HCT116 (cell line): Measurements from ENCODE around the gene DYNC2H1. TPM values are rescaled to one million over a fixed set of nuclear protein-coding genes. Genes with fewer than 3 reads are reported as not detected.

ENCODE experiments used
- ATAC-seq: fragments of 200-7000 bp; cut with Tn5 transposase; 2 replicates; pipeline ENCODE4 v1.9.1; 2020; ENCODE audit warnings: mild to moderate bottlenecking, moderate library complexity
- BruUV-seq: library from RNA; stranded (reverse); fragments of 400-500 nt; replicated peaks from 2 replicates; lab custom pipeline; 2021; lab: Mats Ljungman, UMichigan
- CTCF ChIA-PET: fragments of 300-600 bp; sonication (Branson Sonifier 250); formaldehyde crosslinking; loops from one replicate; lab custom pipeline; 2021; ENCODE audit warnings: antibody characterized with exemption; lab: Charles Lee
- POLR2A ChIA-PET: fragments of 300-600, 350-600 bp; sonication (Branson Sonifier 250); formaldehyde crosslinking; loops from one replicate; lab custom pipeline; 2021; ENCODE audit warnings: antibody characterized with exemption; lab: Charles Lee
- RAD21 ChIA-PET, 2 experiments: fragments of 300-600 bp; sonication (Branson Sonifier 250); formaldehyde crosslinking; loops; one replicate each; lab custom pipeline; 2023; ENCODE audit warnings: low total read pairs in 2 of 2; ENCODE audit not compliant: uncharacterized antibody in 2 of 2, unreplicated experiment in 2 of 2, low non-redundant PET in 1 of 2; lab: Charles Lee
- DNase-seq: peaks from one replicate; pipeline ENCODE4 v3.0.0-alpha.2; 2010; ENCODE audit warnings: low read depth, low spot score
- H2AFZ ChIP-seq: fragments of 200-600 bp; shearing (Covaris generic), sonication (generic); 2 replicates; pipeline ENCODE4 v1.6.1; 2017; ENCODE audit warnings: low read depth, mixed run types, mixed read lengths, antibody characterized with exemption, low read length; ENCODE audit not compliant: poor library complexity, severe bottlenecking
- H3K27ac ChIP-seq: 2 replicates; pipeline ENCODE4 v1.5.1; 2012; ENCODE audit warnings: low read depth, low read length
- H3K27me3 ChIP-seq: fragments of 200-600 bp; sonication (generic); 2 replicates; pipeline ENCODE4 v1.6.1; 2016; ENCODE audit warnings: mixed run types, low read length, mixed read lengths; ENCODE audit not compliant: insufficient read depth
- H3K36me3 ChIP-seq, 2 experiments: fragments of 200-500 bp in 1 of 2; fragments of 200-600 bp in 1 of 2; sonication (Bioruptor generic) in 1 of 2; sonication (generic) in 1 of 2; 2 replicates each; pipeline versions ENCODE4 v1.5.1 to v1.6.1; 2014 to 2016; ENCODE audit warnings: low read length in 2 of 2, inconsistent platforms in 1 of 2, mixed read lengths in 1 of 2, mixed run types in 1 of 2; ENCODE audit not compliant: insufficient read depth in 2 of 2, control insufficient read depth in 1 of 2
- H3K4me1 ChIP-seq, 2 experiments: fragments of 200-600 bp in 1 of 2; sonication (generic) in 1 of 2; 2 replicates each; pipeline versions ENCODE4 v1.5.1 to v1.6.1; 2012 to 2017; ENCODE audit warnings: low read length in 2 of 2, inconsistent platforms in 1 of 2, mild to moderate bottlenecking in 1 of 2, mixed read lengths in 1 of 2, mixed run types in 1 of 2, moderate library complexity in 1 of 2; ENCODE audit not compliant: insufficient read depth in 2 of 2, control insufficient read depth in 1 of 2
- H3K4me2 ChIP-seq: fragments of 200-600 bp; sonication (generic); 2 replicates; pipeline ENCODE4 v1.6.1; 2017; ENCODE audit warnings: mixed run types, low read length, mixed read lengths
- H3K4me3 ChIP-seq, 2 experiments: fragments of 200-600 bp in 1 of 2; sonication (generic) in 1 of 2; replicated peaks in 1 of 2; 2 replicates each; pipeline ENCODE4 v1.5.1; 2011 to 2016; ENCODE audit warnings: low read length in 2 of 2, control low read depth in 1 of 2, low read depth in 1 of 2, mild to moderate bottlenecking in 1 of 2, mixed read lengths in 1 of 2, mixed run types in 1 of 2
- H3K79me2 ChIP-seq: fragments of 200-600 bp; sonication (generic); 2 replicates; pipeline ENCODE4 v1.6.1; 2017; ENCODE audit warnings: mild to moderate bottlenecking, mixed run types, low read length, moderate library complexity, mixed read lengths; ENCODE audit not compliant: insufficient read depth
- H3K9ac ChIP-seq: fragments of 200-600 bp; sonication (generic); 2 replicates; pipeline ENCODE4 v1.6.1; 2016; ENCODE audit warnings: low read length, mixed read lengths
- H3K9me2 ChIP-seq: fragments of 200-600 bp; sonication (generic), shearing (Covaris generic); 2 replicates; pipeline ENCODE4 v1.6.1; 2017; ENCODE audit warnings: mixed run types, mild to moderate bottlenecking, moderate library complexity; ENCODE audit not compliant: insufficient read depth
- H3K9me3 ChIP-seq, 2 experiments: fragments of 200-500 bp in 1 of 2; fragments of 200-600 bp in 1 of 2; sonication (Bioruptor generic) in 1 of 2; sonication (generic) in 1 of 2; 2 replicates each; pipeline ENCODE4 v1.6.1; 2014 to 2017; ENCODE audit warnings: low read length in 2 of 2, mixed read lengths in 2 of 2, inconsistent platforms in 1 of 2, low read depth in 1 of 2, mild to moderate bottlenecking in 1 of 2, mixed run types in 1 of 2, moderate library complexity in 1 of 2; ENCODE audit not compliant: control insufficient read depth in 1 of 2, insufficient read depth in 1 of 2
- H4K20me1 ChIP-seq: fragments of 200-600 bp; sonication (generic), shearing (Covaris generic); 2 replicates; pipeline ENCODE4 v1.6.1; 2017; ENCODE audit warnings: mixed run types, mild to moderate bottlenecking, moderate library complexity; ENCODE audit not compliant: insufficient read depth
- CBX3 ChIP-seq: IDR thresholded peaks from 2 replicates; pipeline ENCODE4 v1.6.1; 2012; ENCODE audit warnings: low read depth
- CTCF ChIP-seq, 3 experiments: fragments of 200-600 bp in 1 of 3; sonication (generic) in 1 of 3; IDR thresholded peaks in 2 of 3; conservative IDR thresholded peaks in 1 of 3; 2 replicates each; pipeline ENCODE4 v1.5.1; 2012 to 2017; ENCODE audit warnings: low read depth in 2 of 3, low read length in 2 of 3, antibody characterized with exemption in 1 of 3, borderline replicate concordance in 1 of 3, control low read depth in 1 of 3, mild to moderate bottlenecking in 1 of 3, mixed read lengths in 1 of 3, mixed run types in 1 of 3, moderate library complexity in 1 of 3; ENCODE audit not compliant: insufficient read depth in 1 of 3
- EZH2 ChIP-seq: fragments of 200-600 bp; sonication (generic); IDR thresholded peaks from 2 replicates; pipeline ENCODE4 v1.6.1; 2017; ENCODE audit warnings: antibody characterized with exemption, mixed run types
- FOSL1 ChIP-seq: IDR thresholded peaks from 2 replicates; pipeline ENCODE4 v1.6.1; 2012; ENCODE audit warnings: low read depth
- JUND ChIP-seq: IDR thresholded peaks from 2 replicates; pipeline ENCODE4 v1.6.1; 2012
- RAD21 ChIP-seq: IDR thresholded peaks from 2 replicates; pipeline ENCODE4 v1.6.1; 2012; ENCODE audit warnings: low read depth, mild to moderate bottlenecking
- TCF7L2 ChIP-seq: IDR thresholded peaks from 2 replicates; pipeline ENCODE4 v1.7.0; 2011; ENCODE audit warnings: borderline replicate concordance, inconsistent platforms; ENCODE audit not compliant: insufficient read depth, insufficient read length; ENCODE audit errors: extremely low read depth
- YY1 ChIP-seq: IDR thresholded peaks from 2 replicates; pipeline ENCODE4 v1.6.1; 2011; ENCODE audit warnings: low read length, low read depth, moderate library complexity, mild to moderate bottlenecking; ENCODE audit not compliant: insufficient replicate concordance; ENCODE audit errors: extremely low read depth
- ZBTB33 ChIP-seq: IDR thresholded peaks from 2 replicates; pipeline ENCODE4 v1.6.1; 2011; ENCODE audit warnings: mild to moderate bottlenecking, low read length, moderate library complexity; ENCODE audit not compliant: insufficient replicate concordance; ENCODE audit errors: extremely low read depth
- intact Hi-C: fragments of 100-400 bp; cut with micrococcal nuclease; formaldehyde crosslinking; loops from 2 replicates; pipeline ENCODE4 v1.10.0; 2022
- total RNA-seq: library from RNA; stranded (reverse); gene quantifications from one replicate; pipeline ENCODE4 v1.2.1, GENCODE V29; 2021; ENCODE audit not compliant: unreplicated experiment

The DYNC2H1 gene
- total RNA-seq, 1 experiment from 2014 or later, result 1.5 TPM

GRCh38 chr11:103157542-103157941, 48.3 kb downstream of the DYNC2H1 start:
- ChIA-PET RAD21 (no interaction called here), POLR2A (no interaction called here), CTCF (no interaction called here)
- no peaks in the 10 kb centered on the region for H3K9me3 ChIP-seq
- no peak for DNase-seq
- H4K20me1 ChIP-seq, result no peaks in the 10 kb centered on the region
- H3K4me2 ChIP-seq, result no peak overlapping the region
- H3K4me1 ChIP-seq, result no peaks in the 10 kb centered on the region
- H2AFZ ChIP-seq, result peak overlapping the region; percentile 45
- no TSS peak for BruUV-seq
- H3K27ac ChIP-seq, result no peak overlapping the region
- H3K9ac ChIP-seq, result no peak overlapping the region
- intact Hi-C loops, result no loop called here
- ATAC-seq, result no peak
- TF ChIP-seq RAD21 (no peak), CTCF (IDR thresholded peaks at IDR 0.05 in 2 of 3, conservative IDR thresholded peaks at IDR 0.05 in 1 of 3; ENCODE audit: borderline replicate concordance in 1 of 3, insufficient read depth in 1 of 3, low read depth in 2 of 3, low read length in 2 of 3) (no peak), ZBTB33 (no peak), EZH2 (no peak), JUND (no peak), YY1 (no peak), FOSL1 (no peak), TCF7L2 (no peak), CBX3 (no peak)
- no peaks in the 10 kb centered on the region for H3K9me2 ChIP-seq
- no peaks in the 10 kb centered on the region for H3K36me3 ChIP-seq
- no peaks in the 10 kb centered on the region for H3K27me3 ChIP-seq
- H3K4me3 ChIP-seq, result no peak overlapping the region
- H3K79me2 ChIP-seq, result no peaks in the 10 kb centered on the region
